H54 (cell line): ENCODE measurements around the gene DKK2.

Source experiments
- DNase-seq: peaks from one replicate; pipeline ENCODE4 v3.0.0; 2011; ENCODE audit warnings: low spot score, mixed read lengths; ENCODE audit not compliant: insufficient read length
- FAIRE-seq: peaks from 3 replicates; lab custom pipeline; 2011; peaks lifted over from hg19 to GRCh38; lab: Jason Lieb, UNC
- POLR2A ChIP-seq: IDR thresholded peaks from 2 replicates; pipeline ENCODE4 v1.6.1; 2011; ENCODE audit warnings: low read depth, mild to moderate bottlenecking, low read length

Gene DKK2

GRCh38 chr4:107036584-107037198 is 578 bp upstream of the DKK2 start:
- DNase-seq (no peak), FAIRE-seq (no peak)
- no peak for TF ChIP-seq POLR2A

GRCh38 chr4:107034996-107035818 is 906 bp downstream of the DKK2 start:
- TF ChIP-seq POLR2A = no peak
- no peak for FAIRE-seq
- no peak for DNase-seq

DNA sequence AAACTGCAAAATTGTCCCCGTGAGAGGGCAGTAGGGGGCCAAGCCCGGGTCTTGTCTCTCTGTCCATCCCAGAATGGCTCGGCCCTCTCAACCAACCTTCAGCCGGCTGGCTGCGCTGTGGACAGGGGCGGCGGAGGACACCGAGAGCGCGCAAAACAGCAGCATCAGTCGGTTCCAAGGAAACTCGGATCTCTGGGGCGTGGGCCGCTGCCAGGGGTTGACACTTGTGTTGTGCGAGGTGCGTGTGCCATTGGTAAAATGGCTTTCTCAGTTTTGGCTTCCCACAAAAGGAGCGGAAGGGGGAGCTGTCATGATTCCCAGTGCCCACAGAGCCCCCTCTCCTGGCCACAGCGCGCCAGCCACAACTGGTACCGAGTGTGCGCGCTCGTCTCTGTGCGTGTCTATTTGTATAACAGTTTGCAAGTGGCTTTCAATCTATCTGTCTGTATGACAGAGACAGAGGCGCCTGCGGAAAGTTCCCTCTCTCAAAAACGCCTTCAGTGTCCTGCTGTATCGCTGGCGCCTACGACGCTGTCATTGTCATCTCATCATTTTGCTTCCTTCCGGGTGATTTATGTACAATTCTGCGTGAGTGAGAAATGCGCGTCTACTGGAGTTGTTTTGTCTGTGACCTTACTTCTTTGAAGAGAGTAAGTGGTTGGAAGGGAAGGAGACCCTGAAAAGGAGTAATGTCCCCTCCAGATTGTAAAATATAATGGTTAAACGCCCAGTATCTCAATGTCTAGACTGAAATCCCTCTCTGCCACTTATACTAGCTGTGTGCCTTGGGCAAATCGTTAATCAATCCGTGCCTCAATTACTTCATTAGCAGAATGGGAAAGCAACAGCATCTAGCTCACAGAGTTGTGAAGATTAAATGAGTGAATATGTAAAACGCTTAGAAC is 1.8 kb downstream of the DKK2 start:
- DNase-seq = no peak

GRCh38 chr4:107027379-107027778 is 8.7 kb downstream of the DKK2 start:
- no peak for TF ChIP-seq POLR2A
- no peak for FAIRE-seq
- DNase-seq = no peak

More for the DNA sequence above, 1.8 kb downstream of the DKK2 start:
- TF ChIP-seq POLR2A = no peak
- FAIRE-seq = no peak

DNA sequence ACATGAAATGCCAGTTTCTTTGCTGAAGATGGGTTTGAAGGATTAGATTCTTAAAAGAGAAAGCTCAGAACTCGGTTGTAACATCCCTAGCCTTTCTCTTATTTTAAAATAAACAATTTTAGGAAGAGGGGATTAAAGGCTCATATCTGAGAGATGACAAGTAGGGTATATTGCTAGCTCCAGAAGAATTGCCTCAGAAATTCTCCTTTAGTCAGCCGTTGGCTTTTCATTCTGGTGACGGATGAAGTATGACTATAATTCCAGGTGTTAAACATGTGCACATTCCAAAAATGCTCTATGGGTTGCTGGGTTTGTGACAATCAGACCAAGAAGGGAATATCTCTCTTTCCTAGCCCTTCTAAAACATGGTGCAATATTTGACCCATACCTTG is 17.8 kb downstream of the DKK2 start:
- FAIRE-seq (no peak), DNase-seq (no peak)
- TF ChIP-seq POLR2A = no peak

- no peak for TF ChIP-seq POLR2A
Observed at GRCh38 chr4:107017443-107018343, 18.4 kb downstream of the DKK2 start.

DNA sequence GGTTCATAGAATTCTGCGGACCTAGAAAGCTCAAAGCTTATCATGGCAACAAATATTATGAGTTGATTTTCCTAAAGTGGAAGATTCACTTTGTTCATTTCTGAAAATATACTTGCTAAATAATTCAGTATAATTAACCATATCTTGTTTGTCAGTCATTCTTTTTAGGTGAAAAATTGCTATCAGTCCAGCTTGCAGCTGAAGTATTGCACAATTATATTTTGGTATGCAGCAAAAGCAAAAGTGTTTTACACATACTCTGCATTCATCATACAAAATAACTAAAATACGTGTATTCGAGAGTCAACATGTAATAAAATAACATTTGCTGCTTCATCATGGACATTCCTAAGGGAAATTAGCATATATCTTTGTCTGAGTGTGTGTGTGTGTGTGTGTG is 24.8 kb downstream of the DKK2 start:
- FAIRE-seq = no peak
- no peak for TF ChIP-seq POLR2A
- DNase-seq = no peak

More at GRCh38 chr4:107017443-107018343, 18.4 kb downstream of the DKK2 start:
- DNase-seq (no peak), FAIRE-seq (no peak)

GRCh38 chr4:107009196-107009968 is 26.7 kb downstream of the DKK2 start:
- DNase-seq (no peak), FAIRE-seq (no peak)
- TF ChIP-seq POLR2A = no peak

DNA sequence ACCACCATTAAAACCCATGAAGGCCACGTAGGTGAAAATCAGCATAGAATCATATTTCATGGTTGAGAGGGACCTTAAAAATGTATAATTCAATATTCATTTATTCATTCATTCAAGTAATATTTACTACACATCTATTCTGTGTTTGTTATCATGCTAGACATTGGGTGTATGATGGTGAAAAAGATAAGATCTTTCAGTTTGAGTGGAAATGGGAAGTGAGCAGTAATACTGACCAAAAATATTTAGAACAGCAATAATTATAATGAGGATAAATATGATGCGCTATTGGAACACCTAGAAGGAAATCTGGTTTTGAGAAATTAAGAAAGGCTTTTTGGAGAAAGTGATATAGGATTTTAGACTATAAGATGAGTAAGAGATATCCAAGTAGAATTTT is 28.0 kb downstream of the DKK2 start:
- FAIRE-seq (no peak), DNase-seq (no peak)
- no peak for TF ChIP-seq POLR2A

- no peak for FAIRE-seq
Observed at GRCh38 chr4:107006218-107006617, 29.9 kb downstream of the DKK2 start.

DNA sequence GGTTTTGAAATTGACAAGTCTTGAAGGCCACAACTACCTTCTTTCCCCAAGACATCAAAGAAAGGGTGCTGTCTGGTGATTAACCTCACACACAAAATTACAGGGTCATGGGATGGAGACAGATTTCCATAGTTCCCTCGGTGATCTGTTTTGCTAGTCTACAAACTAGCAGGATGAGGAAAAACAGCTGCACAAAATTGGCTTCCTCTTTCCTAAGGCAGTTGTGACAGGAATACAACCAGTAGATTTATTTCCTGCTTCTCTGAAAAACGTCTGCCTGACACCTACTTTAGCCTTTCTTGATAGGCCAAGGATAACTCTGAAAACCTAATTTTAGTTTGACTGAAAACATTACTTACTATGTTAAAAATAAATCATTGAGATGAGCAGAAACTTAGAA is 39.6 kb downstream of the DKK2 start:
- no peak for FAIRE-seq
- no peak for DNase-seq
- no peak for TF ChIP-seq POLR2A

More at GRCh38 chr4:107006218-107006617, 29.9 kb downstream of the DKK2 start:
- no peak for TF ChIP-seq POLR2A
- DNase-seq = no peak

DNA sequence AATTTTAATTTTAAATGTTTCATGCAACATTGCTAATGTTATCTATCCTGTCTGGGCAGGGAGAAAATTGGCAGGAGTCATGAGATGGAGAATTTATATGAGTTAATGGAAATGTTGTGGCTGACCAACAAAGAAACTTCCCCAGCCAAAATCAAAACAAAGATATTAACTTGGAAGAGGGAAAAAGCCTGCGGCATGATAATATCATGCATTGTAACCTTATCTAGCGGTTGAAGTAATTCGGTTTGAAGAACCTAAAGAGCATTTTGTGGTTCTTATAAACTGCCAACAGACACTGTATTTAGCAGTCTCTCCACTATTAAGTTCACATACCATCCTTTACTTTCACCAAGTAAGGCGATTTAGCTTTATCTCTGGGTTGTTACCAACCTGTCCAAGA is 42.3 kb downstream of the DKK2 start:
- no peak for TF ChIP-seq POLR2A
- FAIRE-seq = no peak
- no peak for DNase-seq
